MCF 10A (cell line): ENCODE measurements around the gene OSBP. TPM values are rescaled to one million over a fixed set of nuclear protein-coding genes. Genes with fewer than 3 reads are reported as not detected.

Experiments used
- BruUV-seq: library from RNA; stranded (reverse); fragments of 400-500 nt; replicated peaks from 2 replicates; lab custom pipeline; 2021; lab: Mats Ljungman, UMichigan
- CTCF ChIA-PET: fragments of 300-600 bp; sonication (Branson Sonifier 250); formaldehyde crosslinking; extraction: SDS; loops from one replicate; lab custom pipeline; 2021; ENCODE audit warnings: antibody characterized with exemption, inconsistent platforms; lab: Yijun Ruan, JAX
- POLR2A ChIA-PET: fragments of 300-600, 350-650 bp; sonication (Branson Sonifier 250); formaldehyde crosslinking; extraction: SDS; loops from one replicate; lab custom pipeline; 2020; ENCODE audit warnings: antibody characterized with exemption, inconsistent platforms; lab: Yijun Ruan, JAX
- DNase-seq: peaks from one replicate; pipeline ENCODE4 v3.0.0-alpha.2; 2018; ENCODE audit not compliant: unreplicated experiment
- H3K27ac Mint-ChIP-seq: one replicate; pipeline ENCODE4 v1.8.0; 2022; ENCODE audit warnings: mild to moderate bottlenecking, low read depth, mixed read lengths; ENCODE audit not compliant: unreplicated experiment
- H3K27me3 Mint-ChIP-seq: one replicate; pipeline ENCODE4 v1.8.0; 2022; ENCODE audit warnings: mixed read lengths; ENCODE audit not compliant: insufficient read depth, unreplicated experiment
- H3K36me3 Mint-ChIP-seq: one replicate; pipeline ENCODE4 v1.8.0; 2022; ENCODE audit warnings: mild to moderate bottlenecking, moderate library complexity, mixed read lengths; ENCODE audit not compliant: insufficient read depth, unreplicated experiment
- H3K4me1 Mint-ChIP-seq: one replicate; pipeline ENCODE4 v1.8.0; 2022; ENCODE audit warnings: mixed read lengths; ENCODE audit not compliant: insufficient read depth, unreplicated experiment
- H3K4me3 Mint-ChIP-seq: one replicate; pipeline ENCODE4 v1.8.0; 2022; ENCODE audit warnings: mild to moderate bottlenecking, moderate library complexity, mixed read lengths; ENCODE audit not compliant: unreplicated experiment
- H3K9me3 Mint-ChIP-seq: one replicate; pipeline ENCODE4 v1.8.0; 2022; ENCODE audit warnings: mixed read lengths; ENCODE audit not compliant: unreplicated experiment
- intact Hi-C: fragments of 100-400 bp; cut with micrococcal nuclease; formaldehyde crosslinking; loops from 2 replicates; pipeline ENCODE4 v1.14.1; 2022
- total RNA-seq: library from RNA; stranded (reverse); gene quantifications from 2 replicates; pipeline ENCODE4 v1.2.3, GENCODE V29; 2022
- TF ChIP-seq, protein P1 (sequence below): fragments of 200-600 bp; IDR thresholded peaks from one replicate; pipeline ENCODE4 v1.8.0; 2022; ENCODE audit warnings: antibody characterized with exemption, mild to moderate bottlenecking; ENCODE audit not compliant: unreplicated experiment

OSBP gene
- total RNA-seq, 1 experiment from 2014 or later, result 76.1 TPM

DNA sequence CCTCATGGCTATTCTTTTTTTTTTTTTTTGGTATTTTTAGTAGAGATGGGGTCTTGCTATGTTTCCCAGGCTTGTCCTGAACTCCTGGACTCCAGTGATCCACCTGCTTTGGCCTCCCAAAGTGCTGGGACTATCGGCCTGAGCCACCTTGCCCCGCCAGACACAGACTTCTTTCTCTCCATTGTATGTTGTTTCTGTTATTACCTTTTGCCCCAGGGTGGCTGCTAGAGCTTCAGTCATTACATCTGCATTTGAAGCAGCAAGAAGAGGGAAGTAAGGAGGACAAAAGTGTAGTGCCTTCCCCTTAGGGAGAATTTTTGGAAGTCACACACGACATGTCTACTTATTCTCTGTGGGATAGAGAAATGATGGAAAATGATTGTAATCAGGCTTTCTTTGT, 10.1 kb upstream of the OSBP start:
- ChIA-PET CTCF (interaction anchor here (0.6 kb wide), 1 partner anchor 88 kb away, joined by 3 read pairs; no protein-coding TSS in a partner anchor), POLR2A (interaction anchor here (0.6 kb wide), 1 partner anchor 10 kb away, joined by 3 read pairs; the partner anchor contains the start of gene OSBP)
- no TSS peak for BruUV-seq
- TF ChIP-seq, protein P1, sequence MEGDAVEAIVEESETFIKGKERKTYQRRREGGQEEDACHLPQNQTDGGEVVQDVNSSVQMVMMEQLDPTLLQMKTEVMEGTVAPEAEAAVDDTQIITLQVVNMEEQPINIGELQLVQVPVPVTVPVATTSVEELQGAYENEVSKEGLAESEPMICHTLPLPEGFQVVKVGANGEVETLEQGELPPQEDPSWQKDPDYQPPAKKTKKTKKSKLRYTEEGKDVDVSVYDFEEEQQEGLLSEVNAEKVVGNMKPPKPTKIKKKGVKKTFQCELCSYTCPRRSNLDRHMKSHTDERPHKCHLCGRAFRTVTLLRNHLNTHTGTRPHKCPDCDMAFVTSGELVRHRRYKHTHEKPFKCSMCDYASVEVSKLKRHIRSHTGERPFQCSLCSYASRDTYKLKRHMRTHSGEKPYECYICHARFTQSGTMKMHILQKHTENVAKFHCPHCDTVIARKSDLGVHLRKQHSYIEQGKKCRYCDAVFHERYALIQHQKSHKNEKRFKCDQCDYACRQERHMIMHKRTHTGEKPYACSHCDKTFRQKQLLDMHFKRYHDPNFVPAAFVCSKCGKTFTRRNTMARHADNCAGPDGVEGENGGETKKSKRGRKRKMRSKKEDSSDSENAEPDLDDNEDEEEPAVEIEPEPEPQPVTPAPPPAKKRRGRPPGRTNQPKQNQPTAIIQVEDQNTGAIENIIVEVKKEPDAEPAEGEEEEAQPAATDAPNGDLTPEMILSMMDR, result no peak
- intact Hi-C loops, result no loop called here
- H3K27ac Mint-ChIP-seq, result no peak overlapping the region
- no peaks in the 10 kb centered on the region for H3K27me3 Mint-ChIP-seq
- no peak for DNase-seq
- H3K4me1 Mint-ChIP-seq, result no peaks in the 10 kb centered on the region
- no peaks in the 10 kb centered on the region for H3K9me3 Mint-ChIP-seq
- peaks cover 10% of the 10 kb centered on the region for H3K36me3 Mint-ChIP-seq
- H3K4me3 Mint-ChIP-seq, result no peak overlapping the region

DNA sequence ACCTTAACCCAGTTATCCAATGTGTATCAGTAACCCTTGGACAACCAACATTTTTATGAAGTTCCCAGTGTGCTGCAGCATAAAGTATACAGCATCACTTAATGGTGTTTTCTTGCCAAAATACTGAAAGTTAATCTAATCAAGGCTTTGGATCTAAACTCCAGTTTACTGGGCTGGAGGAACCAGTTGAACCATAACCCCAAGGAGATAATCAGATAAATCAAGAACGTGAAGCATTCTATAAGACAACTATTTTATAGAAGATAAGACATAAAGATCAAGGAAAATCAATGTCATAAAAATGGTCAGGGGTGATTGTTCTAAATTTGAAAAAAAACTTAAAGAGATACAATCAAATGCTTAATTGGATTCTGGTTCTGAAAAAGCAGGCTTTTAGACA, 2.3 kb upstream of the OSBP start:
- H3K36me3 Mint-ChIP-seq, result peaks cover 10% of the 10 kb centered on the region
- TF ChIP-seq, protein P1, result no peak
- CTCF ChIA-PET, result interaction anchor here (0.6 to 0.7 kb wide), 2 partner anchors 23 to 81 kb away, joined by 3 read pairs; no protein-coding TSS in a partner anchor
- H3K27me3 Mint-ChIP-seq, result no peaks in the 10 kb centered on the region
- no peak overlapping the region for H3K27ac Mint-ChIP-seq
- no peak overlapping the region for H3K4me3 Mint-ChIP-seq
- peaks cover 13% of the 10 kb centered on the region for H3K4me1 Mint-ChIP-seq
- BruUV-seq, result no TSS peak
- POLR2A ChIA-PET, result interaction anchor here (0.7 to 7.9 kb wide), 7 partner anchors 11 to 601 kb away, joined by 3 to 85 read pairs (median 26); partner anchors contain the start of genes PATL1 and STX3
- H3K9me3 Mint-ChIP-seq, result no peaks in the 10 kb centered on the region
- no peak for DNase-seq
- intact Hi-C loops, result loop anchor here (2.0 to 5.0 kb wide), 3 partner anchors 51 to 1041 kb away; partner anchors contain the start of genes LPXN, PATL1 and ZFP91

DNA sequence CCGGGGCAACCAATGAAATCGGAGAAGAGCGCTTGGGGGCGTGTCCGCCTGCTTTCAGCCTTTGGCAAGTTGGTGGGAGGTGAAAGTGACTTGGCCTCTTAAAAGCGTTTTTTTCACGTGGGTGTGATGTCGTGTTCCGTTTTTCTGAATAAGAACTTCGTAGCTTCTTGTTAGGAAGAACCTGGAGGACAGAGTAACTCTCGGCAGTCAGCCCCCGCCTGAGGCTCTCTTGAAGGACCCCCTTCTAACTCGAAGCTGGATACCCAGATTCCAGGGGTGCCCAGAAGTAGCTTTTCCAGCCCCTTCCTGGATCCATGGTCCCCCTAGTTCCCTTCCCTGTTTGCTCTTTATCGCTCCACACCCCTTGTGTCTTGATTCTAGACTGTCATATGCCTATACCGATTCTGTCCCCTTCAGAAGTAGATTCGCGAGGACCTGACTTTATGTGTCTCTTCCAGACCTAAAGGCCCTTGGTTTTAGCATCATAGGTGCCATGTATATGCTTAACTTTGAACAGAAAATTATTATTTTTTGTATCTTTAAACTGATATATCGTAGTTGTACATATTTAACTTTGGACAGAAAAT, 915 bp upstream of the OSBP start:
- POLR2A ChIA-PET, result interaction anchor here (0.5 to 7.9 kb wide), 26 partner anchors 11 to 1038 kb away, joined by 3 to 85 read pairs (median 6); partner anchors contain the start of genes MRPL16, PATL1 and STX3
- Mint-ChIP-seq H3K36me3 (peaks cover 23% of the 10 kb centered on the region), H3K27ac (peak overlapping the region; percentile 89), H3K9me3 (no peaks in the 10 kb centered on the region), H3K4me1 (peaks cover 24% of the 10 kb centered on the region), H3K27me3 (no peaks in the 10 kb centered on the region), H3K4me3 (peak overlapping the region; percentile 77)
- intact Hi-C loops, result loop anchor here (2.0 to 5.0 kb wide), 3 partner anchors 52 to 1039 kb away; partner anchors contain the start of genes LPXN, PATL1 and ZFP91
- TF ChIP-seq, protein P1, result no peak
- no peak for DNase-seq
- CTCF ChIA-PET, result interaction anchor here (0.6 to 1.6 kb wide), 7 partner anchors 14 to 1043 kb away, joined by 3 to 7 read pairs (median 3); no protein-coding TSS in a partner anchor
- TSS peak; percentile 88 for BruUV-seq

DNA sequence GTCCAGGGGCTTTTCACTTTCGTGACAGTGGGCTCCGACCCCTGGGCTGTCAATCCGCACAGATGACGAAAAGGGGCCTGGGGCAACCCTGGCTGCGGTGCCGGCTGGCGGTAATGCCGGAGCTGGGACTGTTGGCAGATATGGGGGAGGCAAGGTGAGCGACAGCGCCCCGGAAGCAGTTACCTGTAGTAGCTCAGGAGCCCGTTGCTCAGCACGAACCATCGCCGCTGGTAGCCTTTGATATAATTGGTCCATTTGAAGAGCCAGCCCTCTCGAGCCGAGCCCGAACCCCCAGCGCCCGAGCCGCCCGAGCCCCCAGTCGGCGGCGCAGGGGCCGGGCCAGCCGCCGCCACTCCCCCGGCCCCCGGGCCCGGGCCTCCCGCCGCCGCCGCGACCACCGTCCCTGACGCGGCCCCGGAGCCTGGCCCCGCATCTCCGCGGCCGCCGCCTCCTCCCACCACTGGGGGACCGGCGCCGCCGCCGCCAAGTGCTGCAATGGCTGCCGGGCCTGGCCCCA, 396 bp downstream of the OSBP start:
- CTCF ChIA-PET, result interaction anchor here (0.6 to 1.4 kb wide), 8 partner anchors 14 to 1207 kb away, joined by 3 to 6 read pairs (median 3); no protein-coding TSS in a partner anchor
- Mint-ChIP-seq H3K4me3 (peak overlapping the region; percentile 77), H3K9me3 (no peaks in the 10 kb centered on the region), H3K4me1 (peaks cover 24% of the 10 kb centered on the region), H3K36me3 (peaks cover 36% of the 10 kb centered on the region), H3K27ac (peak overlapping the region; percentile 28), H3K27me3 (no peaks in the 10 kb centered on the region)
- peak; percentile 46 for DNase-seq
- intact Hi-C loops, result loop anchor here (1.0 to 5.0 kb wide), 4 partner anchors 14 to 1038 kb away; partner anchors contain the start of genes LPXN and ZFP91
- BruUV-seq, result no TSS peak
- TF ChIP-seq, protein P1, result no peak
- POLR2A ChIA-PET, result interaction anchor here (0.5 to 7.9 kb wide), 21 partner anchors 9 to 443 kb away, joined by 3 to 85 read pairs (median 7); partner anchors contain the start of genes MRPL16, PATL1 and STX3
